DND-41 (cell line): Measurements from ENCODE around the gene ITFG1.
"Not testable (repeated sequence)": the region's sequence is repeated elsewhere in the genome, so short reads cannot be mapped to it uniquely, and the experiment has no call there.

Experiments used
- ATAC-seq: fragments of 200-7000 bp; cut with Tn5 transposase; 3 replicates; pipeline ENCODE4 v1.9.1; 2021; ENCODE audit warnings: low read depth; ENCODE audit not compliant: insufficient read depth
- DNase-seq: peaks from one replicate; pipeline ENCODE4 v3.0.0-alpha.2; 2020
- H2AFZ ChIP-seq: 2 replicates; pipeline ENCODE4 v1.6.0; 2012; ENCODE audit warnings: low read depth, low read length
- H3K27ac ChIP-seq: 2 replicates; pipeline ENCODE4 v1.5.1; 2012; ENCODE audit warnings: low read length, inconsistent platforms
- H3K27me3 ChIP-seq: fragments of 200-600 bp; sonication (generic); 2 replicates; pipeline ENCODE4 v1.6.0; 2012; ENCODE audit warnings: low read length, mild to moderate bottlenecking, inconsistent platforms; ENCODE audit not compliant: insufficient read depth, poor library complexity
- H3K36me3 ChIP-seq: 2 replicates; pipeline ENCODE4 v1.5.1; 2012; ENCODE audit warnings: low read length, inconsistent platforms; ENCODE audit not compliant: insufficient read depth
- H3K4me1 ChIP-seq: 2 replicates; pipeline ENCODE4 v1.5.1; 2012; ENCODE audit warnings: mild to moderate bottlenecking, low read length; ENCODE audit not compliant: insufficient read depth
- H3K4me2 ChIP-seq: 2 replicates; pipeline ENCODE4 v1.6.0; 2012; ENCODE audit warnings: mild to moderate bottlenecking, moderate library complexity, low read length, inconsistent platforms; ENCODE audit not compliant: insufficient read depth
- H3K4me3 ChIP-seq, 2 experiments: fragments of 200-600 bp in 1 of 2; shearing (Covaris generic) in 1 of 2; 2 replicates each; pipeline ENCODE4 v1.5.1; 2012 to 2016; ENCODE audit warnings: inconsistent platforms in 2 of 2, low read length in 2 of 2, mild to moderate bottlenecking in 2 of 2, low read depth in 1 of 2, moderate library complexity in 1 of 2
- H3K79me2 ChIP-seq: 2 replicates; pipeline ENCODE4 v1.6.0; 2012; ENCODE audit warnings: low read length, inconsistent platforms; ENCODE audit not compliant: insufficient read depth
- H3K9ac ChIP-seq: 2 replicates; pipeline ENCODE4 v1.6.0; 2012; ENCODE audit warnings: low read depth, mild to moderate bottlenecking, inconsistent platforms, low read length, moderate library complexity
- H3K9me3 ChIP-seq: 2 replicates; pipeline ENCODE4 v1.5.1; 2012; ENCODE audit warnings: low read length, moderate library complexity, mild to moderate bottlenecking, inconsistent platforms; ENCODE audit not compliant: insufficient read depth, severe bottlenecking
- H4K20me1 ChIP-seq: 2 replicates; pipeline ENCODE4 v1.6.0; 2012; ENCODE audit warnings: low read length; ENCODE audit not compliant: insufficient read depth
- EZH2 ChIP-seq: IDR thresholded peaks from 3 replicates; pipeline ENCODE4 v1.6.1; 2012; ENCODE audit warnings: borderline replicate concordance, low read depth, mild to moderate bottlenecking, moderate library complexity, low read length, inconsistent platforms; ENCODE audit not compliant: severe bottlenecking
- TF ChIP-seq, protein P1 (sequence below): IDR thresholded peaks from 2 replicates; pipeline ENCODE4 v1.5.1; 2012; ENCODE audit warnings: borderline replicate concordance, low read length, moderate library complexity, mild to moderate bottlenecking; ENCODE audit not compliant: poor library complexity, severe bottlenecking; ENCODE audit errors: extremely low read depth

ITFG1 gene

DNA sequence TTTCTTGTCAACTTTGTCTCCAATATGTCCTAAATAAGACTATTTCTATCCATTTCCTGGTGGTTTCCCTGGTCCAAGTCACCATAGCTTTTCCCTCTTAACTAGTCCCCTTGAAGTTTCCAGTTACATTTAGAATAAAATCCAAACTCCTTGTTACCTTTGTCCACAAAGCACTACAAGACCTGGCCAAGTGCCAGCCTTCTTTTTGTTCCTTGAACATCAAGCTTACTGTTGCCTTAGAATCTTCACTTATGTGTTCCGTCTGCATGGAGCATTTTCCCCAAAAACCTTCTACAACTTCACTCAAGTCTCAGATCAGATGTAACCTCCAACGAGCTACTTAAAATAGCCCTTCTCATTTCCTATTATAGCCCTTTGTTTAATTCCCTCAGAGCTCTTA, 101.4 kb downstream of the ITFG1 start:
- H3K27me3 ChIP-seq = no peaks in the 10 kb centered on the region
- no peak overlapping the region for H3K27ac ChIP-seq
- no peaks in the 10 kb centered on the region for H3K79me2 ChIP-seq
- DNase-seq = no peak
- no peaks in the 10 kb centered on the region for H4K20me1 ChIP-seq
- H3K4me1 ChIP-seq = no peaks in the 10 kb centered on the region
- H3K4me2 ChIP-seq = no peak overlapping the region
- H3K9ac ChIP-seq = no peak overlapping the region
- no peaks in the 10 kb centered on the region for H3K9me3 ChIP-seq
- H2AFZ ChIP-seq = no peak overlapping the region
- ATAC-seq = no peak
- H3K36me3 ChIP-seq = peaks cover 15% of the 10 kb centered on the region; the same call in 1 of the 2 replicates
- TF ChIP-seq, protein P1, sequence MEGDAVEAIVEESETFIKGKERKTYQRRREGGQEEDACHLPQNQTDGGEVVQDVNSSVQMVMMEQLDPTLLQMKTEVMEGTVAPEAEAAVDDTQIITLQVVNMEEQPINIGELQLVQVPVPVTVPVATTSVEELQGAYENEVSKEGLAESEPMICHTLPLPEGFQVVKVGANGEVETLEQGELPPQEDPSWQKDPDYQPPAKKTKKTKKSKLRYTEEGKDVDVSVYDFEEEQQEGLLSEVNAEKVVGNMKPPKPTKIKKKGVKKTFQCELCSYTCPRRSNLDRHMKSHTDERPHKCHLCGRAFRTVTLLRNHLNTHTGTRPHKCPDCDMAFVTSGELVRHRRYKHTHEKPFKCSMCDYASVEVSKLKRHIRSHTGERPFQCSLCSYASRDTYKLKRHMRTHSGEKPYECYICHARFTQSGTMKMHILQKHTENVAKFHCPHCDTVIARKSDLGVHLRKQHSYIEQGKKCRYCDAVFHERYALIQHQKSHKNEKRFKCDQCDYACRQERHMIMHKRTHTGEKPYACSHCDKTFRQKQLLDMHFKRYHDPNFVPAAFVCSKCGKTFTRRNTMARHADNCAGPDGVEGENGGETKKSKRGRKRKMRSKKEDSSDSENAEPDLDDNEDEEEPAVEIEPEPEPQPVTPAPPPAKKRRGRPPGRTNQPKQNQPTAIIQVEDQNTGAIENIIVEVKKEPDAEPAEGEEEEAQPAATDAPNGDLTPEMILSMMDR = no peak
- TF ChIP-seq EZH2 = no peak
- H3K4me3 ChIP-seq = no peak overlapping the region

- no peaks in the 10 kb centered on the region for H3K9me3 ChIP-seq
- no peaks in the 10 kb centered on the region for H4K20me1 ChIP-seq
- TF ChIP-seq EZH2 = no peak
- TF ChIP-seq, protein P1 = no peak
- H3K27ac ChIP-seq = no peak overlapping the region
- H3K27me3 ChIP-seq = no peaks in the 10 kb centered on the region
- H3K4me2 ChIP-seq = no peak overlapping the region
- ATAC-seq (no peak), DNase-seq (no peak)
- H3K4me3 ChIP-seq = no peak overlapping the region
- H3K36me3 ChIP-seq = peaks cover 15% of the 10 kb centered on the region; the same call in 1 of the 2 replicates
- H3K79me2 ChIP-seq = no peaks in the 10 kb centered on the region
- no peak overlapping the region for H3K9ac ChIP-seq
- H2AFZ ChIP-seq = no peak overlapping the region
- H3K4me1 ChIP-seq = no peaks in the 10 kb centered on the region
Observed at GRCh38 chr16:47358816-47359215, 102.0 kb downstream of the ITFG1 start.

GRCh38 chr16:47349029-47349428, 111.8 kb downstream of the ITFG1 start:
- H2AFZ ChIP-seq, H3K4me1 ChIP-seq, H4K20me1 ChIP-seq, H3K4me3 ChIP-seq, H3K9ac ChIP-seq, H3K27ac ChIP-seq, H3K27me3 ChIP-seq, DNase-seq, ATAC-seq, H3K4me2 ChIP-seq, H3K36me3 ChIP-seq, H3K79me2 ChIP-seq: not testable (repeated sequence)
- peaks cover 14% of the 10 kb centered on the region for H3K9me3 ChIP-seq

- H3K79me2 ChIP-seq, H3K27ac ChIP-seq, H3K36me3 ChIP-seq, H2AFZ ChIP-seq, H3K4me1 ChIP-seq, H3K27me3 ChIP-seq, DNase-seq, H3K9ac ChIP-seq, H3K4me3 ChIP-seq, H3K4me2 ChIP-seq, H4K20me1 ChIP-seq, ATAC-seq: not testable (repeated sequence)
- peaks cover 10% of the 10 kb centered on the region for H3K9me3 ChIP-seq
Observed at GRCh38 chr16:47347021-47347696, 113.7 kb downstream of the ITFG1 start.
